ENCODE results near the gene PARD3. TPM values are rescaled to one million over a fixed set of nuclear protein-coding genes. Genes with fewer than 3 reads are reported as not detected.
A peak's percentile ranks its signal among the peaks of the same experiment; 100 is the strongest.

The PARD3 gene
- total RNA-seq, 6 donors from 2014 or later, result 30.6 to 108 (median 50.6) TPM

- DNase-seq, result no peak
- H3K27ac ChIP-seq, result no peak overlapping the region
- WGBS, 2 donors, result 84 to 88% methylated on average over 1 of the region's 1 CpG
- no peaks in the 10 kb centered on the region for H3K9me3 ChIP-seq
- H3K4me3 ChIP-seq, result no peak overlapping the region
- TF ChIP-seq POLR2A (IDR thresholded peaks at IDR 0.05), result no peak
- no peak for TF ChIP-seq EP300 (IDR thresholded peaks at IDR 0.05)
- TF ChIP-seq POLR2AphosphoS5 (IDR thresholded peaks at IDR 0.05), result no peak
- no peak for TF ChIP-seq CTCF (IDR thresholded peaks at IDR 0.05)
- H3K27me3 ChIP-seq, result no peaks in the 10 kb centered on the region
- no peaks in the 10 kb centered on the region for H3K36me3 ChIP-seq
- ATAC-seq (ENCODE audit: low FRiP score in 2 of 2), result no peak
- H3K4me1 ChIP-seq, result peaks cover 0 to 4% (median 0%) of the 10 kb centered on the region in 4 donors
These were observed 471.3 kb downstream of the PARD3 start for GRCh38 chr10:34343764-34344163.

GRCh38 chr10:34341473-34341872 is 473.6 kb downstream of the PARD3 start:
- Histone ChIP-seq H3K9me3 (no peaks in the 10 kb centered on the region), H3K27me3 (no peaks in the 10 kb centered on the region), H3K4me1 (peaks cover 0 to 4% (median 0%) of the 10 kb centered on the region in 4 donors), H3K4me3 (no peak overlapping the region), H3K27ac (no peak overlapping the region), H3K36me3 (no peaks in the 10 kb centered on the region)
- peak in 1 of 2 donors; percentile 36 for ATAC-seq (ENCODE audit: low FRiP score in 2 of 2)
- DNase-seq, result no peak
- no peak for TF ChIP-seq POLR2A (IDR thresholded peaks at IDR 0.05)
- no peak for TF ChIP-seq POLR2AphosphoS5 (IDR thresholded peaks at IDR 0.05)
- TF ChIP-seq CTCF (IDR thresholded peaks at IDR 0.05), result no peak
- TF ChIP-seq EP300 (IDR thresholded peaks at IDR 0.05), result no peak
- 83 to 84% methylated on average over 4 of the region's 4 CpGs for WGBS, 2 donors

GRCh38 chr10:34340934-34341333 is 474.2 kb downstream of the PARD3 start:
- H3K9me3 ChIP-seq, result no peaks in the 10 kb centered on the region
- no peak for ATAC-seq (ENCODE audit: low FRiP score in 2 of 2)
- no peak overlapping the region for H3K4me3 ChIP-seq
- 59 to 65% methylated on average over 1 of the region's 1 CpG for WGBS, 2 donors
- no peak overlapping the region for H3K27ac ChIP-seq
- DNase-seq, result no peak
- H3K36me3 ChIP-seq, result no peaks in the 10 kb centered on the region
- TF ChIP-seq CTCF (IDR thresholded peaks at IDR 0.05), result no peak
- no peak for TF ChIP-seq EP300 (IDR thresholded peaks at IDR 0.05)
- TF ChIP-seq POLR2AphosphoS5 (IDR thresholded peaks at IDR 0.05), result no peak
- no peak for TF ChIP-seq POLR2A (IDR thresholded peaks at IDR 0.05)
- H3K27me3 ChIP-seq, result no peaks in the 10 kb centered on the region
- peaks cover 0 to 4% (median 0%) of the 10 kb centered on the region in 4 donors for H3K4me1 ChIP-seq

- no peak overlapping the region for H3K27ac ChIP-seq
- H3K9me3 ChIP-seq, result no peaks in the 10 kb centered on the region
- no peaks in the 10 kb centered on the region for H3K27me3 ChIP-seq
- H3K4me1 ChIP-seq, result peaks cover 0 to 4% (median 0%) of the 10 kb centered on the region in 4 donors
- H3K36me3 ChIP-seq, result no peaks in the 10 kb centered on the region
- TF ChIP-seq POLR2A (IDR thresholded peaks at IDR 0.05) (no peak), POLR2AphosphoS5 (IDR thresholded peaks at IDR 0.05) (no peak), CTCF (IDR thresholded peaks at IDR 0.05) (no peak), EP300 (IDR thresholded peaks at IDR 0.05) (no peak)
- no peak overlapping the region for H3K4me3 ChIP-seq
- ATAC-seq (ENCODE audit: low FRiP score in 2 of 2) (no peak), DNase-seq (no peak)
- 66 to 71% methylated on average over 2 of the region's 2 CpGs for WGBS, 2 donors
These were observed 475.1 kb downstream of the PARD3 start for GRCh38 chr10:34339816-34340553.

GRCh38 chr10:34337917-34338316 is 477.2 kb downstream of the PARD3 start:
- Histone ChIP-seq H3K36me3 (no peaks in the 10 kb centered on the region), H3K4me3 (no peak overlapping the region), H3K4me1 (no peaks in the 10 kb centered on the region), H3K27ac (no peak overlapping the region), H3K9me3 (no peaks in the 10 kb centered on the region), H3K27me3 (no peaks in the 10 kb centered on the region)
- DNase-seq (no peak), ATAC-seq (ENCODE audit: low FRiP score in 2 of 2) (no peak)
- WGBS, 2 donors, result 91 to 94% methylated on average over 3 of the region's 3 CpGs
- TF ChIP-seq CTCF (IDR thresholded peaks at IDR 0.05), result no peak
- TF ChIP-seq POLR2A (IDR thresholded peaks at IDR 0.05), result no peak
- no peak for TF ChIP-seq POLR2AphosphoS5 (IDR thresholded peaks at IDR 0.05)
- no peak for TF ChIP-seq EP300 (IDR thresholded peaks at IDR 0.05)
